ENCODE measurements around the gene DUSP23. TPM values are rescaled to one million over a fixed set of nuclear protein-coding genes. Genes with fewer than 3 reads are reported as not detected.
A peak's percentile ranks its signal among the peaks of the same experiment; 100 is the strongest.

Gene DUSP23
- total and polyA plus RNA-seq, 5 experiments from 2014 or later = 13.0 to 57.7 (median 50.0) TPM

DNA sequence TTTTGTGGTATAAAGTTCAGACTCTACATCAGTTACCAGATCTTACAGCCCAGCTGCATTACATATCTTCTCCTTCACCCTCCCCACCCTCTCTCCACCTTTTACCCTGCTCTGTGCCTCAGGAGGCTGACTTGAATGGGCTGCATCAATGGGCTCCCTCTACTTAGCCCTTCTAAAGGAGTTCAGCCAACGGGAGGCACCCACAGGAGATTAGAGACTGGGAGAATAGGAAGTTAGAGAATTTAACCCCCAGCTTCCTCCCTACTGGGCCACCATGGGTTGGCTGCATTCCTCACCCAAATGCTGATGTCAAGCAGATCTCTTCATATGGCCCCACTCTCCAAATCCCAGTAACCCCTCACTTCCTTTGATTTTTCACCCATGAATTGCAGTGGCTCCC, 17.1 kb upstream of the DUSP23 start:
- ATAC-seq = no peak
- POLR2A ChIA-PET = no interaction called here
- DNase-seq = no peak
- Mint-ChIP-seq H3K4me3 (no peak overlapping the region), H3K27me3 (peaks cover 2 to 13% (median 9%) of the 10 kb centered on the region in 5 donors), H3K36me3 (no peaks in the 10 kb centered on the region), H3K4me1 (no peaks in the 10 kb centered on the region), H3K9me3 (peaks cover 0 to 4% (median 0%) of the 10 kb centered on the region in 9 donors), H3K27ac (no peak overlapping the region)

GRCh38 chr1:159765806-159766205, 15.0 kb upstream of the DUSP23 start:
- Mint-ChIP-seq H3K27ac (no peak overlapping the region), H3K9me3 (peaks cover 0 to 4% (median 0%) of the 10 kb centered on the region in 9 donors), H3K4me3 (no peak overlapping the region), H3K4me1 (no peaks in the 10 kb centered on the region), H3K27me3 (peaks cover 5 to 23% (median 9%) of the 10 kb centered on the region in 5 donors), H3K36me3 (no peaks in the 10 kb centered on the region)
- POLR2A ChIA-PET = no interaction called here
- DNase-seq (no peak), ATAC-seq (no peak)

DNA sequence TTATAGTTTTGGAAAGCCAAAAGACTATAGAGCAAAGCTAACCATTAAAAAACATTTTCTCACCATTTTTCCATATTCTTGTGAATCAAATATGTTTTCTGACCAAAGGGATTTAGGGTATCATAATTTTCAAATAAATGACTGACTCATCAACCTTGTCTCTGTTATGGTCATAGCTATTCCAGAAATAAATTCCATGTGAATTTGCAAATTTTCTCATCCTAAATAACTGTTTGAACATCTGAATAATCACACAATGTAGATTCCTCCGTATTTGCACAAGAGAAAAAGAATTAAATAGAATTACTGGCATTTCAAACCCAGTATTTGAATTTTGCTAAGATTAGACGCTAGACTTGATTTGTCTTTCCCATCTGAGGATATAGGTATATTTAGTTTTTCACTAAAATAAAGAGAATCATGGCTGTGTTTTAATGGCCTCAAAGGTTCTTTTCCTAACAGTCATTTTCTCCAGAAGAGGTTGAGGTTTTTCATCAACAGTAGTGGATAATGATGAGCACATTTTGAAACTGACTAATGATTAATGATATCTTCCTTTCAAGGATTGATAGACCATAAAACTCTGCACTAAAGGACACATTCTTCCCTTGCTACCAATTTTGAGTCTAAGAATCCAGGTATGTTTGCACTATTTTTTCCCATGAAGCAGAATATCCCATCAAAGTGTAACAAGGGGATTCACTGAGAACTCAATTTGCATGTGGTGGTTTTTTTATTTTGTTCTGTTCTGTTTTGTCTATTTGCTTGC, 9.5 kb upstream of the DUSP23 start:
- ATAC-seq (no peak), DNase-seq (no peak)
- Mint-ChIP-seq H3K36me3 (no peaks in the 10 kb centered on the region), H3K9me3 (no peaks in the 10 kb centered on the region), H3K27ac (no peak overlapping the region), H3K27me3 (peaks cover 2 to 16% (median 8%) of the 10 kb centered on the region in 5 donors), H3K4me3 (no peak overlapping the region), H3K4me1 (no peaks in the 10 kb centered on the region)
- POLR2A ChIA-PET = no interaction called here

GRCh38 chr1:159774465-159774864, 6.3 kb upstream of the DUSP23 start:
- POLR2A ChIA-PET = no interaction called here
- H3K36me3 Mint-ChIP-seq = no peaks in the 10 kb centered on the region
- no peak overlapping the region for H3K4me3 Mint-ChIP-seq
- peaks cover under 1 to 9% (median 4%) of the 10 kb centered on the region in 5 donors for H3K27me3 Mint-ChIP-seq
- H3K4me1 Mint-ChIP-seq = peaks cover 0 to 11% (median 7%) of the 10 kb centered on the region in 4 donors
- DNase-seq (no peak), ATAC-seq (no peak)
- H3K27ac Mint-ChIP-seq = no peak overlapping the region
- no peaks in the 10 kb centered on the region for H3K9me3 Mint-ChIP-seq

DNA sequence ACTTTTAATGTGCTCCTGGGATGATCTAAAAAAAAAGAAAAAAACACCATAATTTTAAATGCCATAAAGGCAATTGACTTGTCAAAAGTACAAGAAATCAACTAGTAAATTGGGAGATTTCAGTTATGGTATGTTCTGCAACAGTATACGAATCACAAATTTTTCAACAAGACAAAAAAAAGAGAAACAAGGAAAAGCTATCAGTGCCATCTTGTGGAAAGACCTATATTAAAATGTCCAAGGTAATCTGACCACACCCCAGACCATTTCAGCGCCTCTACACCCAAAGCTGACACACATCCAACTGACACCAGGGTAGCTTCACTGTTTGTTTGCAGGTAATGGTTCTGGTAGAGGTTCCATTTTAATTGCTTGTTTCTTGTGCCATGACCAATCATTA, 5.0 kb upstream of the DUSP23 start:
- no peaks in the 10 kb centered on the region for H3K9me3 Mint-ChIP-seq
- H3K4me3 Mint-ChIP-seq = no peak overlapping the region
- no peak for DNase-seq
- no peak for ATAC-seq
- POLR2A ChIA-PET = no interaction called here
- H3K27ac Mint-ChIP-seq = peak overlapping the region in 1 of 10 donors; percentile 8
- H3K27me3 Mint-ChIP-seq = peaks cover 0 to 9% (median 2%) of the 10 kb centered on the region in 5 donors
- H3K4me1 Mint-ChIP-seq = peaks cover 0 to 23% (median 16%) of the 10 kb centered on the region in 4 donors
- no peaks in the 10 kb centered on the region for H3K36me3 Mint-ChIP-seq

DNA sequence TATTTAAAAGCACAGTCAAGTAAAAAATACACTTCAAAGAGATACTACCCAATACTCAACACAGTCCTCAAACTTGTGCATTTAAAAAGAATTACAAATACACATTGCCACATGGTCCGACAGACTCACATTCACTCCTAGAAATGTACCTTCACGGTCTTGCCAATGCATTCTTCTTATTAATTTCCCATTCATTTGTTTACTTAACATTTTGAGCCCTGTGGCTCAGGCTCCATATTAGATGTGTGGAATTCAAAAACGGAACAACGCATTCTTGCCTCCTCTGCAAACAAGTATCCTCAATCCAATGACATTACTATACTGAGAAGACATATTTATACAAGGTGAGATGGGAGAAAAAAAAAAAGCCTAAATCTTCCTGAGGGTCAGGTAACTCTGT, 2.5 kb upstream of the DUSP23 start:
- H3K27me3 Mint-ChIP-seq = peaks cover 0 to 3% (median 0%) of the 10 kb centered on the region in 5 donors
- no peak for DNase-seq
- peak overlapping the region in 3 of 10 donors; percentile 2 to 85 (median 54) for H3K4me3 Mint-ChIP-seq
- no peaks in the 10 kb centered on the region for H3K36me3 Mint-ChIP-seq
- H3K9me3 Mint-ChIP-seq = no peaks in the 10 kb centered on the region
- H3K4me1 Mint-ChIP-seq = peaks cover 3 to 32% (median 31%) of the 10 kb centered on the region in 4 donors
- POLR2A ChIA-PET = no interaction called here
- ATAC-seq = no peak
- H3K27ac Mint-ChIP-seq = peak overlapping the region in 3 of 10 donors; percentile 3 to 44 (median 23)

- Mint-ChIP-seq H3K9me3 (no peaks in the 10 kb centered on the region), H3K4me1 (peaks cover 7 to 42% (median 34%) of the 10 kb centered on the region in 4 donors), H3K27ac (peak overlapping the region in 5 of 10 donors; percentile 2 to 72 (median 57)), H3K4me3 (peak overlapping the region; percentile 55 to 89 (median 86)), H3K27me3 (peaks cover 0 to 3% (median 0%) of the 10 kb centered on the region in 5 donors), H3K36me3 (no peaks in the 10 kb centered on the region)
- POLR2A ChIA-PET = no interaction called here
- ATAC-seq = no peak
- DNase-seq = no peak
Measured at GRCh38 chr1:159779403-159779851, 1.3 kb upstream of the DUSP23 start.

- peaks cover 11 to 44% (median 34%) of the 10 kb centered on the region in 4 donors for H3K4me1 Mint-ChIP-seq
- no peaks in the 10 kb centered on the region for H3K27me3 Mint-ChIP-seq
- POLR2A ChIA-PET = interaction anchor here (1.3 to 2.2 kb wide), 2 partner anchors 72 to 143 kb away, joined by 3 to 6 read pairs; partner anchors contain the start of gene TAGLN2
- ATAC-seq (no peak), DNase-seq (peak in 1 of 10 donors; percentile 1)
- no peaks in the 10 kb centered on the region for H3K9me3 Mint-ChIP-seq
- peak overlapping the region in 8 of 10 donors; percentile 24 to 95 (median 84) for H3K27ac Mint-ChIP-seq
- H3K36me3 Mint-ChIP-seq = no peaks in the 10 kb centered on the region
- H3K4me3 Mint-ChIP-seq = peak overlapping the region; percentile 26 to 92 (median 87)
Measured at GRCh38 chr1:159781992-159782391, 1.2 kb downstream of the DUSP23 start.

GRCh38 chr1:159783724-159784123, 3.0 kb downstream of the DUSP23 start:
- H3K27ac Mint-ChIP-seq = peak overlapping the region in 2 of 10 donors; percentile 30 to 62

GRCh38 chr1:159786465-159786864, 5.7 kb downstream of the DUSP23 start:
- peaks cover 3 to 16% (median 8%) of the 10 kb centered on the region in 5 donors for H3K27me3 Mint-ChIP-seq

More at GRCh38 chr1:159783724-159784123, 3.0 kb downstream of the DUSP23 start:
- Mint-ChIP-seq H3K4me1 (peaks cover 11 to 43% (median 32%) of the 10 kb centered on the region in 4 donors), H3K27me3 (peaks cover 0 to 1% (median 0%) of the 10 kb centered on the region in 5 donors), H3K9me3 (no peaks in the 10 kb centered on the region), H3K36me3 (no peaks in the 10 kb centered on the region), H3K4me3 (no peak overlapping the region)
- DNase-seq (no peak), ATAC-seq (no peak)
- POLR2A ChIA-PET = no interaction called here

GRCh38 chr1:159786966-159787365, 6.2 kb downstream of the DUSP23 start:
- Mint-ChIP-seq H3K9me3 (no peaks in the 10 kb centered on the region), H3K4me1 (peaks cover 4 to 18% (median 11%) of the 10 kb centered on the region in 4 donors), H3K27ac (peak overlapping the region in 1 of 10 donors; percentile 20), H3K27me3 (peaks cover 3 to 16% (median 8%) of the 10 kb centered on the region in 5 donors), H3K4me3 (no peak overlapping the region), H3K36me3 (no peaks in the 10 kb centered on the region)
- ATAC-seq = no peak
- POLR2A ChIA-PET = no interaction called here
- no peak for DNase-seq

More at GRCh38 chr1:159786465-159786864, 5.7 kb downstream of the DUSP23 start:
- POLR2A ChIA-PET = no interaction called here
- Mint-ChIP-seq H3K27ac (no peak overlapping the region), H3K4me3 (no peak overlapping the region), H3K9me3 (no peaks in the 10 kb centered on the region), H3K4me1 (peaks cover 7 to 23% (median 14%) of the 10 kb centered on the region in 4 donors), H3K36me3 (no peaks in the 10 kb centered on the region)
- ATAC-seq (no peak), DNase-seq (no peak)

DNA sequence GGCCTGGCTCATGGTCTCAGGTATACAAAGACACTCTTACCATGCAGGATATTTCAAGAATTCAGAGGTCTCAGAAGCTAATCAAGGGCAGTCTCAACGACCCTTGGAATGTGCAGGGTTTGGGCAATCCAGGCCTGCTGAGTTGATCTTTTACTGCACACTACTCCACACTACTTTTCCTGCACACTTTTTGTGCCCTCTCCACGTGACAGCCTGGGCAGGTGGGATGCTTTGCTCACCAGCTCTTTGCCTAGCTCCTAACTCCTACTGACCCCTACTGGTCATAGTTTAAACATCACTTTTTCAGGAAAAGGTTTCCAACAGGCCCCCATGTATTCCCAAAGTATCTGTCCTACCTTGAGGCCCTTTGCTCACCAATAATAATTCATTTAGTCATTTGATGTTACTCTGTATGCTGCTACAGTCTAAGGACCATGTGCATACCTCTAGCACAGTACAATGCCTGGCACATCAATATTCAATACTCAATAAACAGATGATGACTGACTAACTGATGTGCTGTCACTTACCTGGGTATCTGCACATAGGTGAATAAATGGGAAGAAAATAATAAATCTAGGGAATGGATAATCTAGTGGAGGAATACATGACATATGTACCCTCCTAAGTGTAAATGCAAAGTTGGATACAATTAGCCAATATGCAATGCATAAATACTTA, 9.6 kb downstream of the DUSP23 start:
- Mint-ChIP-seq H3K27ac (no peak overlapping the region), H3K9me3 (no peaks in the 10 kb centered on the region), H3K4me3 (no peak overlapping the region), H3K4me1 (peaks cover 0 to 3% (median 0%) of the 10 kb centered on the region in 4 donors), H3K36me3 (no peaks in the 10 kb centered on the region), H3K27me3 (peaks cover 3 to 21% (median 12%) of the 10 kb centered on the region in 5 donors)
- DNase-seq (peak in 2 of 10 donors; percentile 4 to 14), ATAC-seq (no peak)
- POLR2A ChIA-PET = no interaction called here

- POLR2A ChIA-PET = no interaction called here
- no peak for DNase-seq
- no peaks in the 10 kb centered on the region for H3K9me3 Mint-ChIP-seq
- no peaks in the 10 kb centered on the region for H3K4me1 Mint-ChIP-seq
- no peak for ATAC-seq
- H3K4me3 Mint-ChIP-seq = no peak overlapping the region
- H3K27me3 Mint-ChIP-seq = peaks cover 3 to 21% (median 12%) of the 10 kb centered on the region in 5 donors
- no peaks in the 10 kb centered on the region for H3K36me3 Mint-ChIP-seq
- H3K27ac Mint-ChIP-seq = no peak overlapping the region
Measured at GRCh38 chr1:159791031-159791430, 10.3 kb downstream of the DUSP23 start.
